HepG2 (cell line): Measurements from ENCODE around the gene EPHA6. TPM values are rescaled to one million over a fixed set of nuclear protein-coding genes. Genes with fewer than 3 reads are reported as not detected.

Source experiments
- ATAC-seq: fragments of 200-7000 bp; cut with Tn5 transposase; 3 replicates; pipeline ENCODE4 v1.9.1; 2020; ENCODE audit warnings: mild to moderate bottlenecking, moderate library complexity
- BruUV-seq: library from RNA; stranded (reverse); fragments of 400-500 nt; replicated peaks from 2 replicates; lab custom pipeline; 2021; lab: Mats Ljungman, UMichigan
- CTCF ChIA-PET: fragments of 300-600 bp; formaldehyde crosslinking; extraction: SDS; loops from one replicate; lab custom pipeline; 2021; ENCODE audit warnings: low total read pairs, inconsistent platforms, low intra/inter-chr PET ratio; lab: Yijun Ruan, JAX
- POLR2A ChIA-PET: fragments of 350-600 bp; sonication (Branson Sonifier 250); formaldehyde crosslinking; loops from one replicate; lab custom pipeline; 2020; ENCODE audit warnings: antibody characterized with exemption, inconsistent platforms; lab: Yijun Ruan, JAX
- DNase-seq: peaks from one replicate; pipeline ENCODE4 v3.0.0-alpha.2; 2015; ENCODE audit warnings: low spot score
- FAIRE-seq: peaks from 3 replicates; lab custom pipeline; 2011; peaks lifted over from hg19 to GRCh38; lab: Jason Lieb, UNC
- H2AFZ ChIP-seq: one replicate; pipeline ENCODE4 v1.6.1; 2011; ENCODE audit warnings: low read length, inconsistent platforms
- H3K27ac ChIP-seq: fragments of 300-600 bp; 3 replicates; pipeline ENCODE4 v1.8.0; 2011; ENCODE audit warnings: mixed run types, mild to moderate bottlenecking, mixed read lengths, low read length, inconsistent platforms; ENCODE audit not compliant: insufficient read depth; ENCODE audit errors: extremely low read length
- H3K27me3 ChIP-seq, 2 experiments: fragments of 200-600 bp in 1 of 2; 2 replicates in 1 of 2; 3 replicates in 1 of 2; pipeline versions ENCODE4 v1.6.0 to v1.8.0; 2011; ENCODE audit warnings: low read length in 2 of 2, mild to moderate bottlenecking in 2 of 2, moderate library complexity in 2 of 2, inconsistent platforms in 1 of 2; ENCODE audit not compliant: insufficient read depth in 2 of 2, control insufficient read depth in 1 of 2
- H3K36me3 ChIP-seq, 2 experiments: fragments of 200-600 bp in 1 of 2; replicated peaks in 1 of 2; 2 replicates in 1 of 2; 3 replicates in 1 of 2; pipeline versions ENCODE4 v1.5.1 to v1.8.0; 2011; ENCODE audit warnings: low read length in 2 of 2, inconsistent platforms in 1 of 2; ENCODE audit not compliant: insufficient read depth in 2 of 2, control insufficient read depth in 1 of 2
- H3K4me1 ChIP-seq: 2 replicates; pipeline ENCODE4 v1.5.1; 2012; ENCODE audit warnings: low read length, inconsistent platforms; ENCODE audit not compliant: insufficient read depth
- H3K4me2 ChIP-seq: 2 replicates; pipeline ENCODE4 v1.6.0; 2011; ENCODE audit warnings: low read depth, low read length, inconsistent platforms
- H3K4me3 ChIP-seq, 3 experiments: fragments of 200-600 bp in 1 of 3; sonication (generic), shearing (Covaris generic) in 1 of 3; replicated peaks in 1 of 3; 2 replicates each; pipeline ENCODE4 v1.5.1; 2011 to 2016; ENCODE audit warnings: low read length in 3 of 3, inconsistent platforms in 2 of 3, low read depth in 2 of 3, mild to moderate bottlenecking in 2 of 3, control low read depth in 1 of 3, mixed read lengths in 1 of 3; ENCODE audit not compliant: insufficient read depth in 1 of 3
- H3K79me2 ChIP-seq: one replicate; pipeline ENCODE4 v1.6.1; 2011; ENCODE audit warnings: low read length, inconsistent platforms; ENCODE audit not compliant: insufficient read depth
- H3K9ac ChIP-seq: 2 replicates; pipeline ENCODE4 v1.6.0; 2011; ENCODE audit warnings: mild to moderate bottlenecking, low read depth, low read length, inconsistent platforms; ENCODE audit not compliant: insufficient read depth
- H3K9me3 ChIP-seq: 2 replicates; pipeline ENCODE4 v1.5.1; 2012; ENCODE audit warnings: mild to moderate bottlenecking, low read length
- H4K20me1 ChIP-seq: 2 replicates; pipeline ENCODE4 v1.6.0; 2011; ENCODE audit warnings: inconsistent platforms, mild to moderate bottlenecking, low read length, moderate library complexity; ENCODE audit not compliant: insufficient read depth
- BRD4 ChIP-seq: sonication (generic); formaldehyde crosslinking; IDR thresholded peaks from 2 replicates; pipeline ENCODE4 v1.4.0; 2020; ENCODE audit warnings: missing genetic modification reagents
- KMT2B ChIP-seq: IDR thresholded peaks from 2 replicates; pipeline ENCODE4 v1.6.1; 2016; ENCODE audit warnings: missing genetic modification reagents, missing compliant biosample characterization
- ZFAT ChIP-seq: sonication (generic); formaldehyde crosslinking; conservative IDR thresholded peaks from 2 replicates; pipeline ENCODE4 v1.8.1; 2023; ENCODE audit warnings: missing genetic modification reagents, inconsistent platforms
- ZKSCAN1 ChIP-seq: fragments of 150-350 bp; IDR thresholded peaks from 2 replicates; pipeline ENCODE4 v1.6.1; 2014; ENCODE audit warnings: low read length
- ZNF235 ChIP-seq: sonication (generic); formaldehyde crosslinking; IDR thresholded peaks from 2 replicates; pipeline ENCODE4 v1.8.1; 2023; ENCODE audit warnings: mild to moderate bottlenecking, missing genetic modification reagents, borderline replicate concordance
- ZNF605 ChIP-seq: sonication (generic); formaldehyde crosslinking; IDR thresholded peaks from 2 replicates; pipeline ENCODE4 v1.8.0; 2022; ENCODE audit warnings: mild to moderate bottlenecking, missing genetic modification reagents
- WGBS: methylation state at CpG from one replicate; pipeline ENCODE4 v1.1.6; 2017; ENCODE audit warnings: low lambda C conversion rate; 5-methylcytosine and 5-hydroxymethylcytosine counted together
- in situ Hi-C: cut with HindIII; loops from 2 replicates; pipeline ENCODE4 v1.10.0; 2017; ENCODE audit warnings: low pct_unique_long_range_greater_than_20kb; ENCODE audit not compliant: extremely low pct_ligation_motif_present
- intact Hi-C: fragments of 100-400 bp; cut with micrococcal nuclease; formaldehyde crosslinking; loops from one replicate; pipeline ENCODE4 v1.10.0; 2022; ENCODE audit not compliant: unreplicated experiment
- polyA plus RNA-seq, 8 experiments: library from polyadenylated mRNA; depleted of rRNA in 3 of 8; stranded (reverse) in 7 of 8; unstranded in 1 of 8; fragments of >200 nt; fragmentation: Illumina TruSeq in 4 of 8; extraction: Trizol in 4 of 8; gene quantifications; 2 replicates each; pipeline versions ENCODE4 v1.2.1 to v1.2.3, GENCODE V29; 2011 to 2016; ENCODE audit warnings: low read depth in 4 of 8, missing spikeins in 1 of 8, mixed read lengths in 1 of 8; ENCODE audit not compliant: insufficient read depth in 1 of 8
- total RNA-seq, 5 experiments: library from RNA; depleted of rRNA; stranded (reverse); fragments of >200 nt; fragmentation: Illumina TruSeq; extraction: Trizol; gene quantifications; 2 replicates each; pipeline ENCODE4 v1.2.3, GENCODE V29; 2016; ENCODE audit warnings: low read depth in 1 of 5
- TF ChIP-seq, protein P1 (sequence below): sonication (generic); formaldehyde crosslinking; IDR thresholded peaks from 2 replicates; pipeline ENCODE4 v1.4.0; 2020; ENCODE audit warnings: mild to moderate bottlenecking, missing genetic modification reagents
- TF ChIP-seq, protein P2 (sequence below): sonication (generic); formaldehyde crosslinking; IDR thresholded peaks from 2 replicates; pipeline ENCODE4 v1.4.0; 2020; ENCODE audit warnings: mild to moderate bottlenecking, missing genetic modification reagents

The EPHA6 gene
- total and polyA plus RNA-seq, 2 of the 13 experiments (the other 11 are each of a cell fraction or from before 2014, with no cell fraction given) = not detected

DNA sequence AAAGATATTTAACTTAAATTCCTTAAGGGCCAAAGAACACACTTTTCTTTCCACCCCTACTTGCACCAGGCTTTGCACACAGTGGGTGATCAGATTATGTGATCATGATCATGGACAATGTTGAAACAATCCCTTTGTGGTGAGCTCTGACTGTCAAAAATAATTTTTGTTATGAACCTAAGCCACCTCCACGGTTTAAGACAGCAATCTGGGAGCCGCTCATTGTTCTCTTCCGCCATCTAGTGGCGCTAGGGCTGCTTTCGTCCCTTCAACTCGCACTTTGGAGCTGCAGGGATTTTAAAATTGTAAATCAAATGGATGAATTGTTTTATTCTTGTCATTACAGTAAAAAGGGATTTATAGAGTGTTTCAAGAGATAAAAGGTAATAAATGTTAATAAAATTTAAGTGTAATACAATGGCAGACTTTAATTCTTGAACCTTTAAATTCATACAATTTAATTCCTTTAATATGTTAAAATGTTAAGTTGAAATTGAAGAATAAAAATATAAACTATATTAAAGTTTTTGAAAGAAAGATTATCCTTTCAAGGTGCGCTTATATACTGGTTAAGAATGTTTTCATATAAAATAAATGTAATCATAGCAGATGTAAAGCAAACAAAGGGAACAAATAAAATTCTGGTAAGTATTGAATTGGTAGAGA is 904.9 kb downstream of the EPHA6 start:
- intact Hi-C loops (loop anchor here (1.0 kb wide), 1 partner anchor 856 kb away; no protein-coding TSS in a partner anchor), in situ Hi-C loops (no loop called here)
- Histone ChIP-seq H3K9me3 (no peaks in the 10 kb centered on the region), H3K9ac (no peak overlapping the region), H2AFZ (no peak overlapping the region), H4K20me1 (no peaks in the 10 kb centered on the region), H3K4me2 (no peak overlapping the region), H3K36me3 (no peaks in the 10 kb centered on the region), H3K79me2 (no peaks in the 10 kb centered on the region), H3K27me3 (no peaks in the 10 kb centered on the region), H3K4me1 (peaks cover 9% of the 10 kb centered on the region; the same call in 1 of the 2 replicates), H3K27ac (no peak overlapping the region), H3K4me3 (no peak overlapping the region)
- CTCF ChIA-PET = interaction anchor here (1.3 kb wide), 1 partner anchor 856 kb away, joined by 5 read pairs; no protein-coding TSS in a partner anchor
- FAIRE-seq (peak; percentile 80), DNase-seq (peak; percentile 50), ATAC-seq (peak; percentile 89)
- POLR2A ChIA-PET = no interaction called here
- BruUV-seq = no TSS peak
- WGBS = under 1% methylated on average over 7 of the region's 7 CpGs
- no peak for TF ChIP-seq BRD4 (CRISPR knock-in tag)
- peak; percentile 54; the same call in 1 of the 2 replicates for TF ChIP-seq ZKSCAN1
- TF ChIP-seq, protein P1, sequence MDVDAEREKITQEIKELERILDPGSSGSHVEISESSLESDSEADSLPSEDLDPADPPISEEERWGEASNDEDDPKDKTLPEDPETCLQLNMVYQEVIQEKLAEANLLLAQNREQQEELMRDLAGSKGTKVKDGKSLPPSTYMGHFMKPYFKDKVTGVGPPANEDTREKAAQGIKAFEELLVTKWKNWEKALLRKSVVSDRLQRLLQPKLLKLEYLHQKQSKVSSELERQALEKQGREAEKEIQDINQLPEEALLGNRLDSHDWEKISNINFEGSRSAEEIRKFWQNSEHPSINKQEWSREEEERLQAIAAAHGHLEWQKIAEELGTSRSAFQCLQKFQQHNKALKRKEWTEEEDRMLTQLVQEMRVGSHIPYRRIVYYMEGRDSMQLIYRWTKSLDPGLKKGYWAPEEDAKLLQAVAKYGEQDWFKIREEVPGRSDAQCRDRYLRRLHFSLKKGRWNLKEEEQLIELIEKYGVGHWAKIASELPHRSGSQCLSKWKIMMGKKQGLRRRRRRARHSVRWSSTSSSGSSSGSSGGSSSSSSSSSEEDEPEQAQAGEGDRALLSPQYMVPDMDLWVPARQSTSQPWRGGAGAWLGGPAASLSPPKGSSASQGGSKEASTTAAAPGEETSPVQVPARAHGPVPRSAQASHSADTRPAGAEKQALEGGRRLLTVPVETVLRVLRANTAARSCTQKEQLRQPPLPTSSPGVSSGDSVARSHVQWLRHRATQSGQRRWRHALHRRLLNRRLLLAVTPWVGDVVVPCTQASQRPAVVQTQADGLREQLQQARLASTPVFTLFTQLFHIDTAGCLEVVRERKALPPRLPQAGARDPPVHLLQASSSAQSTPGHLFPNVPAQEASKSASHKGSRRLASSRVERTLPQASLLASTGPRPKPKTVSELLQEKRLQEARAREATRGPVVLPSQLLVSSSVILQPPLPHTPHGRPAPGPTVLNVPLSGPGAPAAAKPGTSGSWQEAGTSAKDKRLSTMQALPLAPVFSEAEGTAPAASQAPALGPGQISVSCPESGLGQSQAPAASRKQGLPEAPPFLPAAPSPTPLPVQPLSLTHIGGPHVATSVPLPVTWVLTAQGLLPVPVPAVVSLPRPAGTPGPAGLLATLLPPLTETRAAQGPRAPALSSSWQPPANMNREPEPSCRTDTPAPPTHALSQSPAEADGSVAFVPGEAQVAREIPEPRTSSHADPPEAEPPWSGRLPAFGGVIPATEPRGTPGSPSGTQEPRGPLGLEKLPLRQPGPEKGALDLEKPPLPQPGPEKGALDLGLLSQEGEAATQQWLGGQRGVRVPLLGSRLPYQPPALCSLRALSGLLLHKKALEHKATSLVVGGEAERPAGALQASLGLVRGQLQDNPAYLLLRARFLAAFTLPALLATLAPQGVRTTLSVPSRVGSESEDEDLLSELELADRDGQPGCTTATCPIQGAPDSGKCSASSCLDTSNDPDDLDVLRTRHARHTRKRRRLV (CRISPR knock-in tag) = no peak
- TF ChIP-seq, protein P2, sequence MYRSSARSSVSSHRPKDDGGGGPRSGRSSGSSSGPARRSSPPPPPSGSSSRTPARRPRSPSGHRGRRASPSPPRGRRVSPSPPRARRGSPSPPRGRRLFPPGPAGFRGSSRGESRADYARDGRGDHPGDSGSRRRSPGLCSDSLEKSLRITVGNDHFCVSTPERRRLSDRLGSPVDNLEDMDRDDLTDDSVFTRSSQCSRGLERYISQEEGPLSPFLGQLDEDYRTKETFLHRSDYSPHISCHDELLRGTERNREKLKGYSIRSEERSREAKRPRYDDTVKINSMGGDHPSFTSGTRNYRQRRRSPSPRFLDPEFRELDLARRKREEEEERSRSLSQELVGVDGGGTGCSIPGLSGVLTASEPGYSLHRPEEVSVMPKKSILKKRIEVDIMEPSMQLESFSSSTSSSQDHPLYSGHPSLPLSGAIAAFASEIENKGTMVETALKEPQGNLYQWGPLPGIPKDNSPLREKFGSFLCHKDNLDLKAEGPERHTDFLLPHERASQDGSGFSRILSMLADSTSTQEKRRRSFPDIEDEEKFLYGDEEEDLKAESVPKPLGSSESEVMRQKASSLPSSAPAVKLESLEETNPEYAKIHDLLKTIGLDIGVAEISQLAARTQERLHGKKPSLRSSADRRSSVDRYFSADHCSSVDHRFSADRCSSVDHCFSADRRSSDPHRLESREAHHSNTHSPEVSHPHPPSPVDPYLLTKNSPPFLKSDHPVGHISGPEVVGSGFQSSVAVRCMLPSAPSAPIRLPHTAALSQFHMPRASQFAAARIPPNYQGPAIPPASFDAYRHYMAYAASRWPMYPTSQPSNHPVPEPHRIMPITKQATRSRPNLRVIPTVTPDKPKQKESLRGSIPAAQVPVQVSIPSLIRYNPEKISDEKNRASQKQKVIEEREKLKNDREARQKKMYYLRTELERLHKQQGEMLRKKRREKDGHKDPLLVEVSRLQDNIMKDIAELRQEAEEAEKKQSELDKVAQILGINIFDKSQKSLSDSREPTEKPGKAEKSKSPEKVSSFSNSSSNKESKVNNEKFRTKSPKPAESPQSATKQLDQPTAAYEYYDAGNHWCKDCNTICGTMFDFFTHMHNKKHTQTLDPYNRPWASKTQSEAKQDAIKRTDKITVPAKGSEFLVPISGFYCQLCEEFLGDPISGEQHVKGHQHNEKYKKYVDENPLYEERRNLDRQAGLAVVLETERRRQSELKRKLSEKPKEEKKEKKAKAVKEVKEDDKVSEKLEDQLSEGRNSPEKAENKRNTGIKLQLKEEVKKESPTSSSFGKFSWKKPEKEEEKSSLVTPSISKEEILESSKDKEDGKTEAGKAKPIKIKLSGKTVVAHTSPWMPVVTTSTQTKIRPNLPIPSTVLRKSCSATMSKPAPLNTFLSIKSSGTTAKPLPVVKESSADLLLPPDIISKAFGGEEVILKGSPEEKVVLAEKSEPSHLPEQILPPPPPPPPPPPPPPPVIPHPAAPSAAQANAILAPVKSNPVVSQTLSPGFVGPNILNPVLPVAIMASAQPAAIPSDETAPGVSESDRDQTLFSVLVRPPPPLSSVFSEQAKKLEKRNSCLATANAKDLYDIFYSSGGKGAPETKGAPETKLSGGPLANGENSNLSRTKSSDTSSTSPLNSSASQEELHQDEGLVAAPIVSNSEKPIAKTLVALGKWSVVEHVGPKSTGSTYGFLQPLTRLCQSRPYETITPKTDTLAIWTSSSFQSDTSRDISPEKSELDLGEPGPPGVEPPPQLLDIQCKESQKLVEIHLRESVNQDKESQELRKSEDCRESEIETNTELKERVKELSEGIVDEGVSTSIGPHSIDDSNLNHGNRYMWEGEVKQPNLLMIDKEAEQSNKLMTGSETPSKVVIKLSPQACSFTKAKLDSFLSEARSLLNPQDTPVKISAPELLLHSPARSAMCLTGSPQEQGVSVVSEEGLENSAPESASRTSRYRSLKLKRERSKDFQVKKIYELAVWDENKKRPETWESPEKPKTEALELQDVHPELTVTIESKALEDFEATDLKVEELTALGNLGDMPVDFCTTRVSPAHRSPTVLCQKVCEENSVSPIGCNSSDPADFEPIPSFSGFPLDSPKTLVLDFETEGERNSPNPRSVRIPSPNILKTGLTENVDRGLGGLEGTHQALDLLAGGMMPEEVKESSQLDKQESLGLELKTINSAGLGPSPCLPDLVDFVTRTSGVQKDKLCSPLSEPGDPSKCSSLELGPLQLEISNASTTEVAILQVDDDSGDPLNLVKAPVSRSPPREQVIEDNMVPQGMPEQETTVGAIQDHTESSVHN (CRISPR knock-in tag) = no peak
- TF ChIP-seq KMT2B (CRISPR knock-in tag) = no peak
- TF ChIP-seq ZFAT (CRISPR knock-in tag) = no peak
- TF ChIP-seq ZNF605 (CRISPR knock-in tag) = no peak
- TF ChIP-seq ZNF235 = no peak
